ENCODE measurements around the gene NAXE.

NAXE gene

GRCh38 chr1:156555715-156556114 lies 35.9 kb upstream of the NAXE start:
- no peak overlapping the region for H3K4me3 ChIP-seq (ENCODE audit: low read length)
- TF ChIP-seq ZNF274 (IDR thresholded peaks at IDR 0.05; ENCODE audit: low read depth, low read length), result no peak

DNA sequence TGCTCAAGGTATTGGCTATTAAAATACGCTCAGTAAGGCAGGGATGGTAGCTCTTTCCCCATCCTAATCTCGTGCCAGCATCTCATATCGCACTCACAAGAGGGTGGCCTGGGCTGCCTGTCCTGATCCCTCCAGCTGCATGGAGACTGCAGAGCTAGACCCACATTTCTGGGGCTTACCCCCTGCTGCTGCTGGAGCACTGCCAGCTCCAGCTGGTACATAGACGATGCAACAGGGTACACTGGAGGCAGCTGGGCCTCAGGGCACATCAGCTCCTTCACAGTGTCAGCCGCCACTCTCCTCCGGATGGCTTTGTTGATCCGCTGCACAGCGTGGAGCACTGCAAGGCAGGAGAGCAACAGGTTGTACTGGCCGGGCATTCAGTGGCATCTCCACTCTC lies 35.2 kb upstream of the NAXE start:
- TF ChIP-seq ZNF274 (IDR thresholded peaks at IDR 0.05; ENCODE audit: low read depth, low read length), result no peak
- no peak overlapping the region for H3K4me3 ChIP-seq (ENCODE audit: low read length)

GRCh38 chr1:156559086-156559796 lies 32.3 kb upstream of the NAXE start:
- no peak for TF ChIP-seq ZNF274 (IDR thresholded peaks at IDR 0.05; ENCODE audit: low read depth, low read length)
- no peak overlapping the region for H3K4me3 ChIP-seq (ENCODE audit: low read length)

- TF ChIP-seq ZNF274 (IDR thresholded peaks at IDR 0.05; ENCODE audit: low read depth, low read length), result no peak
- H3K4me3 ChIP-seq (ENCODE audit: low read length), result no peak overlapping the region
Observed at GRCh38 chr1:156559797-156560385, 31.7 kb upstream of the NAXE start.

GRCh38 chr1:156560585-156561163 lies 30.9 kb upstream of the NAXE start:
- no peak for TF ChIP-seq ZNF274 (IDR thresholded peaks at IDR 0.05; ENCODE audit: low read depth, low read length)
- H3K4me3 ChIP-seq (ENCODE audit: low read length), result no peak overlapping the region

GRCh38 chr1:156565519-156565918 lies 26.1 kb upstream of the NAXE start:
- no peak for TF ChIP-seq ZNF274 (IDR thresholded peaks at IDR 0.05; ENCODE audit: low read depth, low read length)

DNA sequence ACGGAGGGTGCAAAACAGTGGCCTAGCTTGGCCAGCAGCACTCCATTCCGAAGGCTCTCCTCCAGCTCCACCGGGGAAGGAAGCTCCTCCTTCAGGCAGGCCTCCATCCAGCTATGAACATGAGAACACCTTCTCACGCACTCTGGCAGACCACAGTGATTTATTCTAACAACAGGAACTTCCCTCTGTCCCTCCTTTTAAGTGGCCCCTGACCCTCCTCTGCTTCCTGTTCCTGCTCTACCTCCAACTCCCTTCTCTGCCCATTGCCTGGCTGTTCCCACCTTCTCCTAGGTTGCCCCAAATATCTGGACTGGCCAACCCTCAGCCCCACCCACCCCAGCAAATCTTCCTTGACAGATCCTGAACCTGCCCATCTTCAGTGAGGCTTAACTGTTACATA lies 25.1 kb upstream of the NAXE start:
- TF ChIP-seq ZNF274 (IDR thresholded peaks at IDR 0.05; ENCODE audit: low read depth, low read length), result no peak
- no peak overlapping the region for H3K4me3 ChIP-seq (ENCODE audit: low read length)

More at GRCh38 chr1:156565519-156565918, 26.1 kb upstream of the NAXE start:
- no peak overlapping the region for H3K4me3 ChIP-seq (ENCODE audit: low read length)

- peak overlapping the region; percentile 76 for H3K4me3 ChIP-seq (ENCODE audit: low read length)
- no peak for TF ChIP-seq ZNF274 (IDR thresholded peaks at IDR 0.05; ENCODE audit: low read depth, low read length)
Observed at GRCh38 chr1:156571261-156571852, 20.2 kb upstream of the NAXE start.

- TF ChIP-seq ZNF274 (IDR thresholded peaks at IDR 0.05; ENCODE audit: low read depth, low read length), result no peak
- peak within 1 kb of the TSS; percentile 76 for H3K4me3 ChIP-seq (ENCODE audit: low read length)
Observed at GRCh38 chr1:156571919-156572662, 19.5 kb upstream of the NAXE start, which contains the start of gene IQGAP3. Gene IQGAP3, minus strand, starts transcription at chr1:156572565. Its CDS starts 36 bp downstream, at chr1:156572529.

DNA sequence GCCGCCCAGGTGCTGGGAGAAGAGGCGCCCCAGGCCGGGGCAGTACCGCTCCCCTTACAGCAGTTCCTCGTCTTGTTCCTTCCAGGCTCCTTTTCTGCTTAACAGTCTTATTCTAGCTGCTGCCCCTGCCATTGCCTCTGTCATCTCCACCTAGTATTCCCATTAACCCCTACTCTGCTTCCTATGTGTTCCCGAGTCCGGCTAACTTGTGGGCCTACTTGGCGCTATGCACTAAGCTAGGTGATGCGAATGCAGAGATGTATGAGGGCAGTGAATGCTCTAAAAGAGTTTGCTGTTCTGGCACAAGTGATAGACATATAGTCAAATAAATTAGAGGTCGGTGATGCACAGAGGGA lies 18.9 kb upstream of the NAXE start:
- H3K4me3 ChIP-seq (ENCODE audit: low read length), result peak overlapping the region; percentile 76; the same call in 1 of the 2 replicates
- no peak for TF ChIP-seq ZNF274 (IDR thresholded peaks at IDR 0.05; ENCODE audit: low read depth, low read length)

- no peak overlapping the region for H3K4me3 ChIP-seq (ENCODE audit: low read length)
- no peak for TF ChIP-seq ZNF274 (IDR thresholded peaks at IDR 0.05; ENCODE audit: low read depth, low read length)
Observed at GRCh38 chr1:156574039-156574633, 17.4 kb upstream of the NAXE start.

GRCh38 chr1:156577550-156577949 lies 14.0 kb upstream of the NAXE start:
- no peak for TF ChIP-seq ZNF274 (IDR thresholded peaks at IDR 0.05; ENCODE audit: low read depth, low read length)
- H3K4me3 ChIP-seq (ENCODE audit: low read length), result no peak overlapping the region

DNA sequence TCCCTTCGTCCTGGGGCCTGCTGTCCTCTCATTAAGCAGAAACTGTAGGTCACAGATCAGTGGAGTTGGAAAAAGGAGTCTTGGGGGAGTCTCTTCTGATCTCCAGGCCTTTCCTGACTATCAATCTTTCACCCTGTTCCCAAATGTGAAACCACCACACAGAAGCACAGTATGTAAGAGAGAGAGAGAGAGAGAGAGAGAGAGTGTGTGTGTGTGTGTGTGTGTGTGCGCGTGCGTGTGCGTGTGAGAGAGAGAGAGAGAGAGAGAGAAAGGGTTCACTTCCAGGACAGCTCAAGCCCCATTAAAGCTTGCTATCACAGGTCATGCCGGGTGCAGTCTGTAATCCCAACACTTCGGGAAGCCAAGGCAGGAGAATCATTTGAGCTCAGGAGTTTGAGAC lies 13.5 kb upstream of the NAXE start:
- no peak for TF ChIP-seq ZNF274 (IDR thresholded peaks at IDR 0.05; ENCODE audit: low read depth, low read length)
- no peak overlapping the region for H3K4me3 ChIP-seq (ENCODE audit: low read length)

DNA sequence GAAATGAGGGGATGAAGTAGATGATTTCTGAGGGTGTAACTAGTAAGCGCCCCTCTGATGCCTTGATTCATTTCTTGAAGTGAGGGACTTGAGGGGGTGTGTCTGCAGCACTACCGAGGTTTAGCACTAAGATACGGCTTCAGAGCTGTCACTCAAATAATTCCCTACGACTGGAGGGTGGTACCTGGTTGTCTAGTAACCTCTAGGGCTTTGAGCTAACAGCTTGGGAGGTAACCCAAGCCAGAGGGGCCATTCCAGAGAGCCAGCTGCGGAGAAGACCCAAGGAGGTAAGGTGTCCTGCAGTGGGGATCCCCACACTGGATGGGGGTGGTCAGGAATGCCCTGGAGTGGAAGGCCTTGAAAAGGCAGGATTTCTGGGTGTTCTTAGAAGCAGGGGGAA lies 12.1 kb upstream of the NAXE start, which contains the start of gene TTC24:
TTC24 (plus strand) TSS at position 252 of the 400 bp plus-strand sequence. CDS start 1,642 bp downstream, outside the sequence.
- H3K4me3 ChIP-seq (ENCODE audit: low read length), result no peak within 1 kb of the TSS
- no peak for TF ChIP-seq ZNF274 (IDR thresholded peaks at IDR 0.05; ENCODE audit: low read depth, low read length)
